HEK293T (cell line): ENCODE measurements around the gene C6orf62.

Source experiments
- CTBP1 ChIP-seq: fragments of 450-650 bp; IDR thresholded peaks from 2 replicates; pipeline ENCODE4 v1.6.1; 2016; ENCODE audit warnings: borderline replicate concordance
- ELF4 ChIP-seq: fragments of 450-650 bp; IDR thresholded peaks from 2 replicates; pipeline ENCODE4 v1.6.1; 2017; ENCODE audit warnings: antibody characterized with exemption
- FOXA1 ChIP-seq: fragments of 450-650 bp; IDR thresholded peaks from 2 replicates; pipeline ENCODE4 v1.6.1; 2016; ENCODE audit warnings: mild to moderate bottlenecking
- FOXM1 ChIP-seq: fragments of 450-650 bp; IDR thresholded peaks from 2 replicates; pipeline ENCODE4 v1.6.1; 2017; ENCODE audit warnings: mild to moderate bottlenecking, borderline replicate concordance
- PKNOX1 ChIP-seq: fragments of 450-650 bp; IDR thresholded peaks from 2 replicates; pipeline ENCODE4 v1.6.1; 2016
- SP1 ChIP-seq: fragments of 450-650 bp; IDR thresholded peaks from 2 replicates; pipeline ENCODE4 v1.6.1; 2017
- SUZ12 ChIP-seq: fragments of 450-650 bp; IDR thresholded peaks from 2 replicates; pipeline ENCODE4 v1.6.1; 2016; ENCODE audit warnings: mild to moderate bottlenecking
- TARDBP ChIP-seq: fragments of 450-650 bp; IDR thresholded peaks from 2 replicates; pipeline ENCODE4 v1.6.1; 2016
- ZNF384 ChIP-seq: fragments of 450-650 bp; IDR thresholded peaks from 2 replicates; pipeline ENCODE4 v1.6.1; 2016

- TF ChIP-seq FOXM1: no peak
- no peak for TF ChIP-seq SP1
- no peak for TF ChIP-seq PKNOX1
- no peak for TF ChIP-seq TARDBP
- no peak for TF ChIP-seq FOXA1
- no peak for TF ChIP-seq ZNF384
- no peak for TF ChIP-seq CTBP1
- no peak for TF ChIP-seq SUZ12
- no peak for TF ChIP-seq ELF4
These were observed 28.4 kb downstream of the C6orf62 start for GRCh38 chr6:24690593-24690992.
